Nephron (organoid): ENCODE results near the gene NDUFC2.
"Not testable (repeated sequence)": the region's sequence is repeated elsewhere in the genome, so short reads cannot be mapped to it uniquely, and the experiment has no call there.

ENCODE experiments used
- H3K27ac Mint-ChIP-seq, 3 experiments: 2 replicates each; pipeline ENCODE4 v1.8.0; 2020; ENCODE audit warnings: mixed read lengths in 3 of 3, mild to moderate bottlenecking in 2 of 3, moderate library complexity in 1 of 3
- H3K27me3 Mint-ChIP-seq: 2 replicates; pipeline ENCODE4 v1.8.0; 2021; ENCODE audit warnings: low read depth, mild to moderate bottlenecking, moderate library complexity, mixed read lengths
- H3K36me3 Mint-ChIP-seq: 2 replicates; pipeline ENCODE4 v1.8.0; 2020; ENCODE audit warnings: low read depth, mixed read lengths
- H3K4me1 Mint-ChIP-seq: 2 replicates; pipeline ENCODE4 v1.8.0; 2020; ENCODE audit warnings: mixed read lengths
- H3K4me3 Mint-ChIP-seq, 3 experiments: 2 replicates each; pipeline ENCODE4 v1.8.0; 2020; ENCODE audit warnings: mild to moderate bottlenecking in 3 of 3, mixed read lengths in 3 of 3, moderate library complexity in 2 of 3
- H3K9me3 Mint-ChIP-seq: 2 replicates; pipeline ENCODE4 v1.8.0; 2020; ENCODE audit warnings: mixed read lengths
- CTCF ChIP-seq, 3 experiments: fragments of 200-600 bp; sonication (generic); IDR thresholded peaks; one replicate each; pipeline ENCODE4 v1.5.0; 2021; ENCODE audit warnings: antibody characterized with exemption in 3 of 3; ENCODE audit not compliant: unreplicated experiment in 3 of 3

NDUFC2 gene

GRCh38 chr11:78081583-78081982 is 1.9 kb upstream of the NDUFC2 start:
- Mint-ChIP-seq H3K4me3 (peak overlapping the region; percentile 80 to 95 (median 91)), H3K9me3 (no peaks in the 10 kb centered on the region), H3K27ac (peak overlapping the region; percentile 60 to 87 (median 82)), H3K27me3 (no peaks in the 10 kb centered on the region), H3K4me1 (peaks cover 14% of the 10 kb centered on the region), H3K36me3 (peaks cover 8% of the 10 kb centered on the region)
- no peak for TF ChIP-seq CTCF (IDR thresholded peaks at IDR 0.05; ENCODE audit: unreplicated experiment in 3 of 3)

DNA sequence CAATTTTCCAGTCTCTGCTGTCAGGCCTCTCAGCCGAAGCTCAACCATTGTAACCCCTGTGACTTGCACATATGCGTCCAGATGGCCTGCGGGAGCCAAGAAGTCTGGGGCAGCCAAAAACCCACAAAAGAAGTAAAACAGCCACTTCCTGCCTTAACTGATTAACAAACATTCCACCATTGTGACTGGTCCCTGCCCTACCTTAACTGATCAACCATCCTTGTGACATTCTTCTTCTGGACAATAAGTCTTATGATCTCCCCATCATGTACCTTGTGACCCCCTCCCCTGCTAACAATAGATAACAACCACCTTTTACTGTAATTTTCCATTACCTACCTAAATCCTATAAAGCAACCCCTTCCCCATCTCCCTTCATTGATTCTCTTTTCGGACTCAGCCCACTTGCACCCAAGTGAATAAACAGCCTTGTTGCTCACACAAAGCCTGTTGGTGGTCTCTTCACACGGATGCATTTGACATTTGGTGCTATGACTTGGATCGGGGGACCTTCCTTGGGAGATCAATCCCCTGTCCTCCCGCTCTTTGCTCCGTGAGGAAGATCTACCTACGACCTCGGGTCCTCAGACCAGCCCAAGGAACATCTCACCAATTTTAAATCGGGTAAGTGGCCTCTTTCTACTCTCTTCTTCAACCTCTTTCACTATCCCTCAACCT is 1.3 kb upstream of the NDUFC2 start:
- H3K4me3 Mint-ChIP-seq = peak overlapping the region; percentile 80 to 95 (median 91)
- peaks cover 11% of the 10 kb centered on the region for H3K36me3 Mint-ChIP-seq
- H3K27me3 Mint-ChIP-seq = no peaks in the 10 kb centered on the region
- peak overlapping the region; percentile 60 to 87 (median 82) for H3K27ac Mint-ChIP-seq
- peaks cover 16% of the 10 kb centered on the region for H3K4me1 Mint-ChIP-seq
- no peaks in the 10 kb centered on the region for H3K9me3 Mint-ChIP-seq
- TF ChIP-seq CTCF (IDR thresholded peaks at IDR 0.05; ENCODE audit: unreplicated experiment in 3 of 3) = no peak

- no peaks in the 10 kb centered on the region for H3K9me3 Mint-ChIP-seq
- H3K27me3 Mint-ChIP-seq = no peaks in the 10 kb centered on the region
- peak overlapping the region; percentile 91 to 97 (median 95) for H3K4me3 Mint-ChIP-seq
- peak overlapping the region; percentile 97 to 98 (median 97) for H3K27ac Mint-ChIP-seq
- H3K36me3 Mint-ChIP-seq = peaks cover 14% of the 10 kb centered on the region
- no peak for TF ChIP-seq CTCF (IDR thresholded peaks at IDR 0.05; ENCODE audit: unreplicated experiment in 3 of 3)
- H3K4me1 Mint-ChIP-seq = peaks cover 16% of the 10 kb centered on the region
Measured at GRCh38 chr11:78080084-78080817, 589 bp upstream of the NDUFC2 start.

- Mint-ChIP-seq H3K27me3 (no peaks in the 10 kb centered on the region), H3K4me1 (peaks cover 16% of the 10 kb centered on the region), H3K36me3 (peaks cover 21% of the 10 kb centered on the region), H3K9me3 (no peaks in the 10 kb centered on the region), H3K4me3 (peak overlapping the region; percentile 91 to 97 (median 95)), H3K27ac (peak overlapping the region; percentile 97 to 98 (median 97))
- TF ChIP-seq CTCF (IDR thresholded peaks at IDR 0.05; ENCODE audit: unreplicated experiment in 3 of 3) = no peak
Measured at GRCh38 chr11:78078218-78079167, 1.2 kb downstream of the NDUFC2 start.

GRCh38 chr11:78077592-78077991 is 2.1 kb downstream of the NDUFC2 start:
- peaks cover 24% of the 10 kb centered on the region for H3K36me3 Mint-ChIP-seq
- not testable (repeated sequence) for H3K9me3 Mint-ChIP-seq, H3K27me3 Mint-ChIP-seq
- H3K4me1 Mint-ChIP-seq = peaks cover 16% of the 10 kb centered on the region
- peak overlapping the region; percentile 91 to 97 (median 95) for H3K4me3 Mint-ChIP-seq
- peak overlapping the region; percentile 67 to 97 (median 68) for H3K27ac Mint-ChIP-seq
